HG02885 (cell line): ENCODE measurements around the gene TMEM98.
"Not testable (repeated sequence)": the region's sequence is repeated elsewhere in the genome, so short reads cannot be mapped to it uniquely, and the experiment has no call there.

ENCODE experiments used
- ATAC-seq: cut with Tn5 transposase; IDR thresholded peaks from one replicate; pipeline ENCODE4 v1.9.1; 2021; ENCODE audit warnings: mild to moderate bottlenecking; ENCODE audit not compliant: unreplicated experiment, poor library complexity

Gene TMEM98

GRCh38 chr17:32940706-32941390 is 12.9 kb downstream of the TMEM98 start:
- no peak for ATAC-seq

GRCh38 chr17:32941419-32942032 is 13.6 kb downstream of the TMEM98 start:
- no peak for ATAC-seq

DNA sequence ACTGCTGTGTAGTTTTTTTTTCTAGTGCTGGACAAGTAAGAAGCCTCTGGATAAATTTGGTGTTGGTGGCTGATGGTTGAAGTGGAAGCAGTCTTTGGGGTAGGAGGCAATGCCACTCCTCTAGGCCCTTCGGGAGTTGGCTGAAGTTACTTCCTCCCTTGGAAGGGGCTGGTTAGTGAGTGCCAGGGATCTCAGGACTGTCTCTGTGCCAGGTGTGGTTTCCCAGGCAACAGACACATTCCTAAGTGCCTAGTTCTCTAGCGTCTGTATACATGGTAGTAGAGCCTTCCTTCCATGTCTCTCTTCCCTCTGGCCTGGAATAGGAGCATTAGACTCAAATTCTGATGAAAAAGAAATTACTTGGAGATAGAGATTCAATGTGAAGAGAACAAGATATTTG is 15.3 kb downstream of the TMEM98 start:
- no peak for ATAC-seq

DNA sequence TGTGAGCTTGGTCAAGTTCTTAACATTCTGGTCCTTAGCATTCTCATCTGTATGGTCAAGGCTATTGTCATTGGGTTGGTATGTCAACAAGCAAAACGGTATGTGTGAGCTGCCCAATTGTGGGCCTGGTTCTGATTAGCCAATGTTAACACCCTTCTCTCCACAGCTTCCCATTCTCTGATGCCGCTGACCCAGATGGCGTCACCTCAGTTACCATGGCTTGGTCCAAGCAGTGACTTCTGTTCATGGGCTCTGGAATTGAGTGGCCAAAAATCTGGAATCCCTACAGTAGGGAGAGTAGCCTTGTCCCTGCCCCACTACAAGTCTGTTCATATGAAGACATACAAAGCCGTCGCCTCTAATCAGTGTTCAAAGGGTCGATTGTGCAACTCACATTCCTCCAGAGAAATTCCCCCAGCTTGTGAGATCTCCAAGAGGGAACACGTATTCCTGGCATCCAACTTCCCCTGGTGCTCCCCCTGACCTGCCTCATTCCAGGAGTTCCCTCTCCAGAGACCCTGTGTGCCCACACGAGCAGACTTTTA is 15.8 kb downstream of the TMEM98 start:
- no peak for ATAC-seq

- no peak for ATAC-seq
Measured at GRCh38 chr17:32944248-32945020, 16.5 kb downstream of the TMEM98 start.

DNA sequence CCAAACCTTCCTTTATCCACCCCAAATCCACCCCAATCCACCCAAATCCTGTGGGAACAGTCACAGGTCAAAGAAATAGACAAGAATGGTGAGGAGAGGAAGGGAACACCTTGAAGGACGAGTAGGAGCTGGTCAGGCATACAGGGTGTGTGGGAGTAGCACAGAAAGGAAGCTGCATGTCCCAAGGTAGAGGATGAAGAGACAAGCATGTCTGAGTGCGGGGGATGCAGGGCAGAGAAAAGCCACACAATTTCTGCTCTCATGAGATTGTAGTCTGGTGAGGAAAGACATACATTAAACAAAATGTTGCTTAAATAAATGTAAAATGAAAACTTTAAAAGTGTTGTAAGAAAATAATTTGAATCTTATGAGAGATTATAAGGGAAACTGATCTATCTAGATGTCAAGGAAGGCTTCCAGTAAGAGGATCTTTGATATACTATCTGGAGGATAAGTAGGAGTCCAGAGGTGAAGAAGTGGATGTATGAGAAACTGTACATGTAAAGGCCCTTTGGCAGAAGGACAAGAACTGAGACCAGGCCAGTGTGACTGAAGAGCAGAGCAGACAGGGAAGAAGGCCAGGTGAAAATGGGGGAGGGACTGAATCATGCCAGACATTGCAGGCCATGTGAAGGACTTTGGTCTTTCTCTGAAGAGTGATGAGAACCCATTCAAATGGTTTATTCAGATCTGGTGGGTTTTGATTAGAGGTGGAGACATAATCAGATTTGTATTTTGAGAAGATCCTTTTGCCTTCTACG is 18.6 kb downstream of the TMEM98 start:
- no peak for ATAC-seq

DNA sequence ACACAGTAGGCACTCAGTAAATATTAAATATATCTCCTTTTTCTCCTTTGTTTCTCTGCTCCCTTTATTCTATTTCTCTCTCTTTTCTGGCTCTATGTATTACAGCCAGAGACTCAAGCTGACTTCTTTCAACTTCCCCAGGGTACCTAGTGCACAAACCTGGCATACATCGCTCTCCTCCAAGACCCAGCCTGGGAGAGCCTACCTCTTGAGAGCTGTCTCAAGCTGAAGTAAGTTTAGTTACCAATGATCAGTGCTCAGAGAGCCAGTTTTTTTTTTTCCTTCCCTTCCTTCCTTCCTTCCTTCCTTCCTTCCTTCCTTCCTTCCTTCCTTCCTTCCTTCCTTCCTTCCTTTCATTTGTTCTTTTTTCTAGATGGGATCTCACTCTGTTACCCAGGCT is 19.8 kb downstream of the TMEM98 start:
- no peak for ATAC-seq

- no peak for ATAC-seq
Measured at GRCh38 chr17:32949181-32949580, 21.2 kb downstream of the TMEM98 start.

GRCh38 chr17:32952491-32952890 is 24.5 kb downstream of the TMEM98 start:
- not testable (repeated sequence) for ATAC-seq

DNA sequence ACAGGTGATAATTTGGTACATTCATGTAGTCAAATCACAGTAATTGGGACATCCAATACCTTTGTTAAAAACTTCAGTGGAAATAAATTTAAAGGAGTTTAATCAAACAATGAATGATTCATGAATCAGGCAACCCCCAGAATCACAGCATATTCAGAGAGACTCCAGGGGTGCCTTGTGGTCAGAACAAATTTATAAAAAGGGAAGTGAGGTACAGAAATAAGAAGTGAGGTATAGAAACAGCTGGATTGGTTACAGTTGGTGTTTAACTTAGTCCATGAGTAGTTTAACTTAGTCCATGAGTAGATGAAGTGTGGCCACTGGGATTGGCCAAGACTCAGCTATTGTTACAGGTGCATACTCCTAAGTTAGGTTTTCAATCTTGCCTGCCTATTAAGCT is 25.1 kb downstream of the TMEM98 start:
- no peak for ATAC-seq

- ATAC-seq: no peak
Measured at GRCh38 chr17:32953857-32954256, 25.9 kb downstream of the TMEM98 start.

- ATAC-seq: no peak
Measured at GRCh38 chr17:32954477-32954876, 26.5 kb downstream of the TMEM98 start.

GRCh38 chr17:32955155-32955554 is 27.2 kb downstream of the TMEM98 start:
- no peak for ATAC-seq

DNA sequence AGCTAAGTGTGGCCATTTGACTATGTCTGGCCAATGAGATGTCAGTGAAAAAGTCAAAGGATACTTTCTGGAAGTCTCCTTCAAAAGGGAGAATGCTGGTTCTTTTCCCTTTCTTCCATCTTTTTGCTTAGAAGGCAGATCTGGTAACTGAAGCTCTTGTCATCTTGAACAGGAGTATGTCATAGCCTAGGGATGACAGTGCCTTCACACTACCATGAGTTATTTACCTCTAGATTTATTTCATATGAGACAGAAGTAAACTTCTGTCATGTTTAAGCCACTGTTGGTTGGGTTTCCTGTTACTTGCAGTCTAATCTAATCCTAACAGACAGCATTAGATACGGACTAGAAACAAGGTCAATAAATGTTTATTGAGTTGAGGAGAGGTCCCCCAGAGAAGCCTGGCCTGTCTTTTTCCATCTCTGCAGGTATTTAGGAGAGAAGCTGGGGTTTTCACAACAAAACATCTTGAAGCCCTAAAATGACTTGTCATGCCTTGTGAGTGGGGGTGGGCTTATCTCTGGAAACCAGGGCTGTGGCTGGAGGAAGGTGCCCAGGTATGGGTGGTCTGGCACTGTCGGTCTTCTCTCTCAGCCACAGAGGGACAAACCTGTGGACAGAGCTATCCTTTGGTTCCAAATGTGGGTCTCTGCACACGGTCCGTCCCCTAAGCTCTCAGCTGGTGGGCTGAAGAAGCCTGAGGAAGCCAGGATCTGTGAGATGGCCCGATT is 28.5 kb downstream of the TMEM98 start:
- no peak for ATAC-seq

DNA sequence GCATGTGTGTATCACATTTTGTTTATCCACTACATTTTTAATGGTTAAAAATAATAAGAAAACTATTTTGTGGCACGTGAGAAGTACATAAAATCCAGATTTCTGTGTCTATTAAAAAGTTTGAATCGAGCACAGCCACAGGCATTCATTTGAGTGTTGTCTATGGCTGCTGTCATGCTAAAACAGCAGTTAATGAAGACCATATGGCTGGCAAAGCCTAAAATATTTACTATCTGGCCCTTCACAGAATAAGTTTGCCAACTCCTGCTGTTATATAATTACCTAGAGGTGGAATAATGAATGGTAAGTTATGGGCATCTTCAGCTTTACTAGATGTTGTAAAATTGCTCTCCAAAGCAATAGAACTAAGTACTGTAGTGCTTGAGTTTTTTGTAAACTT is 30.5 kb downstream of the TMEM98 start:
- ATAC-seq: no peak

- ATAC-seq: no peak
Measured at GRCh38 chr17:32960815-32961214, 32.9 kb downstream of the TMEM98 start.

DNA sequence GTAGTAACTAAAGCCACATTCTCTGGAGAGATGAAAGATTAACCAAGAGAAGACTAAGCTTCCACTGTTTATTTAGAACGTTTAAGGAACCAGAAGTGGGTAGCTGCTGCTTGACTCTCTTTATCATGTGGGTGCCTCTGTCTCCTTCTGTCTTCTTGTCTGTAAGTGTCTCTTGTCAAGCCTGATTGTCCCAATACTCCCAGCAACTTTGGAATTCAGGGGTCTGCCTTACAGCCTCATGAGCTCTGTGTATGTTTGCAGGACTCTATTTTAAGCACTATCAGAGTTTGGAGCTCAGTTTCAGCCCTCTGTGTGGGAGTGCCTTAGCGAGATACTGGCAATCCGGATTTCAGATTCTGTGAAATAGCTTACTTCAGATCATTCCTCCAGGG is 34.4 kb downstream of the TMEM98 start:
- no peak for ATAC-seq

DNA sequence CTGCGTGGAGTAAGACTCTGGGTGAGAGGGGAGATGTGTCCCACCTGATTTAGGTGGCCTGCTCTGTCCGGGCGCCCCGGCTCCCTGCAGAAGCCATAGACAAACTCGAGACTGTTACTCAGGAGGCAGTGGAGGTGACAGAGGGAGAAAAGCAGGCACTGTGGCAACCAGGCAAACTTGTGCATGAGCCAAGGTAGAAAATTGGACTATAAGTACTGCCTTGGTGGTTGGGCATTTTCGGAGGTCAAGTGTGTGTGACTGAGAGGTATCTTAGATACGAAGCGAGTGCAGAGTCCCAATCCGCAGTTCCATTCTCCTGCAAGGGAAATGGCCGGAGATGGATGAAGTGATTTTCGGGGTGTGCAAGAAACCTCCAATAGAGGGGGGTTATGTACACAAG is 36.6 kb downstream of the TMEM98 start:
- ATAC-seq: no peak

GRCh38 chr17:32969231-32969630 is 41.3 kb downstream of the TMEM98 start:
- ATAC-seq: not testable (repeated sequence)

- no peak for ATAC-seq
Measured at GRCh38 chr17:32970281-32970680, 42.3 kb downstream of the TMEM98 start.
